ENCODE results near the gene TMEM250.

Gene TMEM250

GRCh38 chr9:136091582-136092352 lies 26.9 kb downstream of the TMEM250 start:
- TF ChIP-seq PAX5 (IDR thresholded peaks at IDR 0.05; ENCODE audit: insufficient read depth, low read length, severe bottlenecking) (no peak), POLR2AphosphoS5 (IDR thresholded peaks at IDR 0.05; ENCODE audit: low read depth, low read length) (no peak), SPI1 (IDR thresholded peaks at IDR 0.05; ENCODE audit: low read depth, low read length) (no peak)
- DNase-seq (ENCODE audit: insufficient read length, low spot score) (no peak), FAIRE-seq (no peak)

- FAIRE-seq = no peak
- TF ChIP-seq TAF1 (IDR thresholded peaks at IDR 0.05; ENCODE audit: low read depth, low read length) = no peak
- no peak for TF ChIP-seq POLR2A (IDR thresholded peaks at IDR 0.05; ENCODE audit: low read depth, low read length)
- no peak for TF ChIP-seq PAX5 (IDR thresholded peaks at IDR 0.05; ENCODE audit: insufficient read depth, low read length, severe bottlenecking)
- TF ChIP-seq POLR2AphosphoS5 (IDR thresholded peaks at IDR 0.05; ENCODE audit: low read depth, low read length) = no peak
- TF ChIP-seq POU2F2 (IDR thresholded peaks at IDR 0.05; ENCODE audit: low read depth, low read length) = no peak
- no peak for TF ChIP-seq SPI1 (IDR thresholded peaks at IDR 0.05; ENCODE audit: low read depth, low read length)
- no peak for DNase-seq (ENCODE audit: insufficient read length, low spot score)
These were observed 27.7 kb downstream of the TMEM250 start for GRCh38 chr9:136090768-136091581.

- no peak for FAIRE-seq
- TF ChIP-seq POLR2A (IDR thresholded peaks at IDR 0.05; ENCODE audit: low read depth, low read length) (no peak), POLR2AphosphoS5 (IDR thresholded peaks at IDR 0.05; ENCODE audit: low read depth, low read length) (no peak), PAX5 (IDR thresholded peaks at IDR 0.05; ENCODE audit: insufficient read depth, low read length, severe bottlenecking) (no peak), TAF1 (IDR thresholded peaks at IDR 0.05; ENCODE audit: low read depth, low read length) (no peak), POU2F2 (IDR thresholded peaks at IDR 0.05; ENCODE audit: low read depth, low read length) (no peak), SPI1 (IDR thresholded peaks at IDR 0.05; ENCODE audit: low read depth, low read length) (no peak)
- no peak for DNase-seq (ENCODE audit: insufficient read length, low spot score)
These were observed 28.5 kb downstream of the TMEM250 start for GRCh38 chr9:136090056-136090735.

- FAIRE-seq = no peak
- no peak for DNase-seq (ENCODE audit: insufficient read length, low spot score)
- no peak for TF ChIP-seq POU2F2 (IDR thresholded peaks at IDR 0.05; ENCODE audit: low read depth, low read length)
- no peak for TF ChIP-seq POLR2A (IDR thresholded peaks at IDR 0.05; ENCODE audit: low read depth, low read length)
- no peak for TF ChIP-seq POLR2AphosphoS5 (IDR thresholded peaks at IDR 0.05; ENCODE audit: low read depth, low read length)
- TF ChIP-seq SPI1 (IDR thresholded peaks at IDR 0.05; ENCODE audit: low read depth, low read length) = no peak
- no peak for TF ChIP-seq PAX5 (IDR thresholded peaks at IDR 0.05; ENCODE audit: insufficient read depth, low read length, severe bottlenecking)
- no peak for TF ChIP-seq TAF1 (IDR thresholded peaks at IDR 0.05; ENCODE audit: low read depth, low read length)
These were observed 29.0 kb downstream of the TMEM250 start for GRCh38 chr9:136089697-136090045.

GRCh38 chr9:136088939-136089696 lies 29.6 kb downstream of the TMEM250 start:
- TF ChIP-seq POLR2A (IDR thresholded peaks at IDR 0.05; ENCODE audit: low read depth, low read length) (no peak), POU2F2 (IDR thresholded peaks at IDR 0.05; ENCODE audit: low read depth, low read length) (no peak), TAF1 (IDR thresholded peaks at IDR 0.05; ENCODE audit: low read depth, low read length) (no peak), SPI1 (IDR thresholded peaks at IDR 0.05; ENCODE audit: low read depth, low read length) (no peak), PAX5 (IDR thresholded peaks at IDR 0.05; ENCODE audit: insufficient read depth, low read length, severe bottlenecking) (no peak), POLR2AphosphoS5 (IDR thresholded peaks at IDR 0.05; ENCODE audit: low read depth, low read length) (no peak)
- no peak for FAIRE-seq
- no peak for DNase-seq (ENCODE audit: insufficient read length, low spot score)

GRCh38 chr9:136088481-136088938 lies 30.2 kb downstream of the TMEM250 start:
- TF ChIP-seq POU2F2 (IDR thresholded peaks at IDR 0.05; ENCODE audit: low read depth, low read length) = no peak
- TF ChIP-seq TAF1 (IDR thresholded peaks at IDR 0.05; ENCODE audit: low read depth, low read length) = no peak
- TF ChIP-seq POLR2AphosphoS5 (IDR thresholded peaks at IDR 0.05; ENCODE audit: low read depth, low read length) = no peak
- TF ChIP-seq POLR2A (IDR thresholded peaks at IDR 0.05; ENCODE audit: low read depth, low read length) = no peak
- no peak for TF ChIP-seq PAX5 (IDR thresholded peaks at IDR 0.05; ENCODE audit: insufficient read depth, low read length, severe bottlenecking)
- no peak for TF ChIP-seq SPI1 (IDR thresholded peaks at IDR 0.05; ENCODE audit: low read depth, low read length)
- FAIRE-seq = no peak
- no peak for DNase-seq (ENCODE audit: insufficient read length, low spot score)

GRCh38 chr9:136087741-136088480 lies 30.8 kb downstream of the TMEM250 start:
- FAIRE-seq (no peak), DNase-seq (ENCODE audit: insufficient read length, low spot score) (no peak)
- TF ChIP-seq PAX5 (IDR thresholded peaks at IDR 0.05; ENCODE audit: insufficient read depth, low read length, severe bottlenecking) (no peak), POU2F2 (IDR thresholded peaks at IDR 0.05; ENCODE audit: low read depth, low read length) (no peak), SPI1 (IDR thresholded peaks at IDR 0.05; ENCODE audit: low read depth, low read length) (no peak), TAF1 (IDR thresholded peaks at IDR 0.05; ENCODE audit: low read depth, low read length) (no peak), POLR2AphosphoS5 (IDR thresholded peaks at IDR 0.05; ENCODE audit: low read depth, low read length) (no peak), POLR2A (IDR thresholded peaks at IDR 0.05; ENCODE audit: low read depth, low read length) (no peak)
